ENCODE results near the gene SCN2B.
A peak's percentile ranks its signal among the peaks of the same experiment; 100 is the strongest.

The SCN2B gene

DNA sequence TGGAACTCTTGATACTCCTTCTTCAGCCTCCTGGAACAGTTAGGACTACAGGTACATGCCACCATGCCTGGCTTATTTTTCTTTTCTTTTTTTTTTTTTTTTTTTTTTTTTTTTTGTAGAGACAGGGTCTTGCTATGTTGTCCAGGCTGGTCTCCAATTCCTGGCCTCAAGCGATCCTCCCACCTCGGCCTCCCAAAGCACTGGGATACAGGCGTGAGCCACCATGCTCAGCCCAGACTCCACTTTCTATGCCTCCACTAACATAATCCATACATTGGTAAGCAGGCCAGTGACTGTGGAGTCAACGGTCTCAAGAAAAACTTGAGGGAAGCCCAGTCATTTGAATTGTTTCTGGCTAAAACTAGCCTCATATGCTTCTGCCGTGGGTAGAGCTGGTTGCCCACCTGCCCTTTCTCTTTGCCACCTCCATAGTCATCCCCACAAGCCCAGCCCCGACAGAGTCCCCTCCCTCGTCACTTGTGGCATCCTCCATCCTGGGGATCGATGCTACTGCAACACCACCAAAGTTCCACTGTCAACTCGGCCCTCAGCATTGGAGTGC, 2.4 kb downstream of the SCN2B start:
- no peak for DNase-seq (ENCODE audit: low spot score)

DNA sequence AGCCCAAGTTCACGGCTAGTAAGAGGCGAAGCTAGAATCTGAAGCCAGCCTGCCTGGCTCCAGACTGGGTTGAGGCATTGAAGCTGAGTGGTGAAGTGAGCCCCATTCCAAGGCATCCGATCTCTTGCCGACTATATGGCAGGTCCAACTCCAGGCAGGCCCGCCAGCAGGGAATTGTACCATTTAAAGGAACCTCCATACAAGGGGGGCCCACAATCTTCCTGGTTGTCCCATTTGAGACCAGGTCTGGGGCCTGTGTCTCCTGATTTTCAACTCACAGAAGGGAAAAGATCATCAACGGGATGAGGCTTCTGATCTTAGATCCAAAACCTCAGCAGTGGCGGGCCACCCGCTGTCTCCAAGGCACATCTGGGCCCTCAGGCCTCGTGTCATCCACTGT, 4.1 kb downstream of the SCN2B start:
- no peak for DNase-seq (ENCODE audit: low spot score)

DNA sequence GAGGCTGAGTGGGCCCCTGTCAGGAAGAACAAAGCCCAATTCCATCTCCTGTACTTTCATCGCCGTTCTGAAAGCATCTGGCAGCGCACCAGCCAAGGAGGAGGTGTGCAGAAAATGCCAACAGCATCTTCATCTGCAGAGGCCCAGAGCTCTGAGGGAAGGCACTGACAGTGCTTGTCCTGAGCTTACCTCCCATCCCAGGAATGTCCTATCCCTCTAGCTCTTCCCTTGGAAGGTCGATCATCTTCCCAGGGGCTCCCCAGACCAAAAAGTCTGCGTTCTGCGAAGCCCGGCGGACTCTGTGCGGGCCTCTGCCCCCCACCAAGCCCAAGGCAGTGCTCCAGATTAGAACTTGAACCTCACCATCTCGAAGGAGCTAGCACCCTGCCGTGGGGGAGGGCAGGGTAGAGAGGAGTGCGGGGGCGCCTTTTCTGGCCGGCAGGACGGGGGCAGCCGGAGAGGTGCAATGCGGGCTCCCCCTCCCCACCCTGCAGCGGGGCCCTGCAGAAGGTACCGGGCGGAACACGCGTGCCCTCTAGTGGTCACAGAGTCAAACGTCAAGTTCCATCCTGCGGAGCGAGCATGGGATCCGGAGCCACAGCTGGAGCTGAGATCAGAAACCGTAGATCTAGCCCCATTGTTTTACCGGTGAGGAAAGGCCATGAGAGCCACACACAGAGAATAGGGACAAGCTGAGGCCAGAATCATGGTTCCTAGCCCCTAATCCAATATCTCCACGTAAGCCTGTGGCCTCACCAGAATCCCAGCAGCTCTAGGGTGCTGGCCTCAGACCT, 5.0 kb downstream of the SCN2B start:
- peak; percentile 89 for DNase-seq (ENCODE audit: low spot score)

DNA sequence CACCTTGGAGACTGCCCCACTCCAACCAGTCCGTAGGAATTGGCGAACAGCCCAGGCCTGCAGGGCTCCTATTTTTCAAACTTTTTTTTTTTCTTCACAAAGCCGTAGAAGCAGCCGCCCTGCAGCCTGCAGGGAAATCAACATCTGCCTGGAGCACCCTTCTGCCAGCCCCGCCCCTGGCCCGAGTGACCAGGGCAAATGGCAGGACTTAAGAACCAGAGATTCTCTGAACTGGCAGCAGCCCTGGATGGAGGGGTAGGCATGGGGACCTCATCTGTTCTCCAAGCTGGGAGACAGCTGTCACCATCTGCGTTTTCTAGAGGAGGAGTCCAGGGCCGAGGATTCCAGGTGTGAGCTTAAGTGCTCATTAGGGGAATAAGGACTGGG, 5.6 kb downstream of the SCN2B start:
- DNase-seq (ENCODE audit: low spot score) = no peak

DNA sequence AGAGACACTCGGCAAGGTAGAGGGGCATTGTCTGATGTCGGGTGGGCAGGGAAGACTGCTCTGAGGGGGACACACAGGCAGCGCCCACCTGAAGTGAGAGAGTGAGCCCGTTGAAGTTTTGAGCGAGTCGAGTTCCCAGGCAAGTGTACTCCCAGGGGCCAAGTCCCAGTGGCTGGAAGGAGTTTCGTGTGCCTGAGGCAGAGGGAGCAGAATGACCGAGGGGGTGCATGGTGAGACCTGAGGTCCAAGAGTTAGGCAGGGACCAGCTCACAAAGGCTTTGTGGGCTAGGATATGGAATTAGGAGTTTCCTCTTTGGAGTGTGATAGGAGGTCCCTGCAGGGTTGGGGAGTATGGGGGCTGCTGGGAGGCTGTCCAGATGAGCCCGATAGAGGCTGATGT, 6.2 kb downstream of the SCN2B start:
- DNase-seq (ENCODE audit: low spot score) = no peak

DNA sequence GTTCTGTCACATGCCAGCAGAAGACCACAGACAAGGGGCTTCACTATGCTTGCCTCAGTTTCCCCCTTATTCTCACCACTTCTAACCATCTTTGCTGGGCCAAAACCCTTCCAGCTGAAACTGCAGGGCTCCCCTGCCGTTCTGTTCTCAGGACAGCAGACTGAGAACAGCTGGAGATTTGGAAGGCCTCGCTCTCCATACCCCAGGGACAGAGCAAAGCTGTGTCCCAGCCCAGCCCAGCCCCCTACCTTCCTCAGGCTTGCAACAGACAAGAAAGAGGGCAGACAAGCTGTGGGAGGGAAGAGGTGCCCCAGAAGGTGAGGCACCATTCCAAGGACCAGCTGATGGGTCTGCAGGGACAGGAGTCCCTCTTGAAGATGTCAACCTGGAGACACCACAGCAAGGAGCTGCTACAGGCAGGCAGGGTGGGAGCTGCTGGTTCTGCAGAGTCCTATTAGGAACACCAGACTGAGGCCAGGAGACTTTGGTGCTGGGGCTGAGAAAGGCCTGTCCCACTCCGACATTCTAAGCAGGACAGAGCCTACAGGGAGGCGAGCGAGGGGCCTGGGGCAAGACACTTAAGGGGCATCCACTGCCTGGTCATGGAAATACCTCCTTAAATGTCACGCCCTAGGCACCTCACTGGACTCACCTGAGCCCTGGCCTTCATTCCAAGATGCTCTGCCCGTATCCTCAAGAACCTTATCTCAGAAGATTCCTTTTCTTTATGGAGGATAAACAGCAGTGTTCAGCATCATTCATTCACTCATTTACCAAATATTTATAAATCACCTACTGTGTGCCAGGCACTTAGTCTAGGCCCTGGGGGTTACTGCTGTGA, 6.9 kb downstream of the SCN2B start:
- no peak for DNase-seq (ENCODE audit: low spot score)

DNA sequence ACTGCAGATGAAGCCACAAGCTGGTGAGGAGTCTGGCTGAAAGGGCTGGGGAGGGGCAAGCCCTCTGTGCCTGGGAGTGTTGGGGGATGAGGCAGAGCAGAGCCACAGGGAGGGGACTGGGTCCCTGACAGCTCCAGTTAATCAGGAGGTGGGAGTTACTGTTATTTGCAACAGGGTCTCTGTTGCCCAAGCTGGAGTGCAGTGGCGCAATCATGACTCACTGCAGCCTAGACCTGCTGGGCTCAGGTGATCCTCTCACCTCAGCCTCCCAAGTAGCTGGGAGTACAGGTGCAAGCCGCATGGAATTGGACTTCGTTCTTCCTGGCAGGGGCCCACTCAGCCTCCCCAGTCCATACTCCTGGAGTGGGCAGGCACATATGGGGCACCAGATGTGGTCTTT, 7.7 kb downstream of the SCN2B start:
- DNase-seq (ENCODE audit: low spot score) = no peak

DNA sequence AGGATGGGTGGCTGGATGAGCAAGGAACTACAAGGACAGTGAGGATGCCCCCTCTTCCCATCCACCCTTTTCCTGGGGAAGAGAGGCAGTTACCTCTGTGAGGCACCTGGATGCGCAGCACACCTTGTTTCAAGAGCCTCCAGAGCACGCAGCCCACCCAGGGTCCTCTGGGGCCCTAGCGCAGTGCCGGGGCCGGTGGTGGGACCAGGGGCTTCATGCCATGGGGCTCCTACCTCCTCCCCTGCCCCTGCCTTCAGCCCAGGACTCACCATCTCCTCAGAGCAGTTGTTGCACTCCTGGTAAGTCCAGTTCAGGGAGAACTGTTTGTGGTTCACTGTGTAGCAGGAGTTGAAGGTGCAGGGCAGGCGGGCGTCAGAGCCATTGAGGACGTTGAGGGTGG, 8.1 kb downstream of the SCN2B start:
- DNase-seq (ENCODE audit: low spot score) = no peak

DNA sequence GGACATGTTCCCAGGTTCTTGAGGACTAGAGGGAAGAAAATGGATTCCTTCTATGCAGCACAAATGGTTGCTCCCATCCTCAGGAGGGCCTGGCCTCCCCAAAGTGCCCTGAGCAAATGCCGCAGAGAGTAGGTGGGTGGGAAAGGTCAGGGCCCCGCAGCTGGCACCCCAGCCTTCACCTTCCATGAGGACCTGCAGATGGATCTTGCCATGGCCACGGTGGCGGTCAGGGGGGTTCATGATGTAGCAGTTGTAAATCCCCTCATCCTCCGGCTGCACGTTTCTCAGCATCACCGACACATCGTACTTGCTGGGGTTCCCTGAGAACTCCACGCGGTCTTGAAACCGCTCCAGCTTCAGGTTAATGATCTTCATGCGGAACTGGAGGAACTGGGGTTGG, 8.5 kb downstream of the SCN2B start:
- DNase-seq (ENCODE audit: low spot score) = no peak

DNA sequence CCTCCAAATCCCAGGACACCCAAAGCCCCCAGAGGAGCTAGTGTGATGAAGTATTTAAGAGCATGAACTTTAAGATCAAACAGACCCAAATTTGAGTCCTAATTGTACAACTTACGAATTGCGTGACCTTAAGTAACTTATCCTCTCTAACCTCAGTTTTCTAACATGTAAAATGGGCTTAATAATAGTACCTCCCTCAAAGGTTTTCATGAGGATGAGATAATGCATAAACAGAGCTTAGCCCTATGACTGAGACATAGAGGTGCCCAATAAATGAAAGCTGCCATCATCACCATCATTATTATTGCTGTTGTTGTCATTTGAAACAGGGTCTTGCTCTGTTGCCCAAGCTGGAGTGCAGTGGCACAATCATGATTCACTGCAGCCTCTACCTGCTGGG, 9.2 kb downstream of the SCN2B start:
- no peak for DNase-seq (ENCODE audit: low spot score)

DNA sequence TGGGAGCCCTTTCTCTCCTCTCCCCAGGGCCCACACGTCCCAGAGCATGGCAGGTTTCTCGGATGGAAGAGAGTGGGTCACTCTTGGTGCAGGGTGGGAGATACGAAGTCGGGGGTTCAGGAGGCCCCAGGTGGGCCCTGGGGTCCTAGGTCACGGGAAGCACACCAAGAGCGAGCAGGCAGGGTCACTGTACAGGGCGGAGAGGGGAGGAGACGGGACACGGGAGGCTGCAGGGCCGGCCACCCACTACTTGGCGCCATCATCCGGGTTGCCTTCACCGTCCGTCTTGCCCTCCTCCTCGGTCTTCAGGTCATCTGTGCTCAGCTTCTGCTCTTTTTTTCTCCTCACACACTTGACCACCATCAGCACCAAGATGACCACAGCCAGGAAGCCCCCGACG, 9.8 kb downstream of the SCN2B start:
- DNase-seq (ENCODE audit: low spot score) = no peak

DNA sequence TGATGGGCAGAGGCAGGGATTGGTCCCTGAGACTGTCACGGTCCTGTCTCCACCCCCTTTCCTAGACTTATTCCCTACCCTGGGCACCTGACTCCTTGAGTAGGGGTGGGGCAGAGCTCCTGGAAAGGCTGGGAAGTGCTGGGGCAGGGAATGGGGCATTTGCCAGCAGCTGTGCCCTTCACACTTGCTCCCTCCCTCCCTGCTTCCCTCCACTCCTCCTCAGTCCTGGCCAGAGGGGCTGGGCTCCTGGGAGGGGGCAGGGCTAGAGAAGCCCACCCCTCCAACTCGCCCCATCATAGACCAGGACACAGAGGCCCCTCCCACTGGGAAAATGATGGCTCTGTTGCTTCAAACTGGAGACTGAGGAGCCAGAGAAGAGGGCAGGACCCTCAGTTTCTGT, 11.6 kb downstream of the SCN2B start:
- DNase-seq (ENCODE audit: low spot score) = no peak

DNA sequence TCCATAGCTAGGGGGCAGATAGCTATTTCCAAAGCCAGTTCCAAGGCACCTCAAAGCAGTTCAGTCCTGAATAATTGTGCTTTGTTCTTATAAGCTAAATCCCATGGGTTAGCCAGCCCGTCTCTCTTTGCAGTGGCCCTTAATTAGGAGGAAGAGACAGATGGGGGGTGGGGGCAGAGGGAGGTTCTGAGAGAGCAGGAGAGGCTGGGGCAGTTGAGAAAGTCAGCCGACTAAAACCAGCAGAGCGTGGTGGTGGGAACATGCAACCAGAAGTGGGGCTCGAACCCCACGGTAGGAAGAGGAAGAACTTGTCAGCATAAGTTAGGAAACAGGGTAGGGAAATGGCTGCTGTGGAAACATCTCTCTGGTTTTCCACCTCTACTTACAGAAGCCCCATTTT, 12.9 kb downstream of the SCN2B start:
- DNase-seq (ENCODE audit: low spot score) = no peak

DNA sequence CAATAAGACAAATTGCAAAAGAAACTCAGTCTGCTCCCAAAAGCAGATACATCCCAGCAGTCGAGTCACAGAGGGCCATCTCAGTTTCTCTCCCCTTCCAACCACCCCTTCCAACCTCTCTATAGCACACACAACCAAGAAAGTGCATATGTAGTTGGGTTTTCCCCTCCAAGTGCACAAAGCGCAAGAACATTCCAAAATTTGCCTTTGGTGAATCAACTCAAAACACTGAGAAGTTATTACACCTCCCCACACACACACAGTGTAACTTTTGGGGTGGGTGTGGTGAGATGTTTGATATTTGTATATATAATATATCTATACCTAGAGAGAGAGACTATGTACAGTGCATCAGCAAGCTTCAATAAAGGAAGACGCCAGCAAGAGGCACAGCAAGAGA, 13.6 kb downstream of the SCN2B start:
- no peak for DNase-seq (ENCODE audit: low spot score)

DNA sequence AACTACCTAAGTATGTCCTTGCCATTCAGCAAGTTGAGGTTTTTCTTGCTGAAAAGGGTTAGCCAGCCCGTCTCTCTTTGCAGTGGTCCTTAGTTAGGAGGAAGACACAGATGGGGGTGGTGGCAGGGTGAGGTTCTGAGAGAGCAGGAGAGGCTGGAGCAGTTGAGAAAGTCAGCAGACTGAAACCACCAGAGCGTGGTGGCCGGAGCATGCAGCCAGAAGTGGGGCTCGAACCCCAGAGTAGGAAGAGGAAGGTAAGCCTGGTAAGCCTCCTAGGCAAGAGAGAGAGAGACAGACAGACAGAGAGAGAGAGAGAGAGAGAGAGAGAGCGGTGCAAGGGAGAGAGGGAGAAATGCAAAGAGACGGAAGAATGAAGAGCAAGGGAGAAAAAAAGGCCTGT, 14.7 kb downstream of the SCN2B start:
- no peak for DNase-seq (ENCODE audit: low spot score)

DNA sequence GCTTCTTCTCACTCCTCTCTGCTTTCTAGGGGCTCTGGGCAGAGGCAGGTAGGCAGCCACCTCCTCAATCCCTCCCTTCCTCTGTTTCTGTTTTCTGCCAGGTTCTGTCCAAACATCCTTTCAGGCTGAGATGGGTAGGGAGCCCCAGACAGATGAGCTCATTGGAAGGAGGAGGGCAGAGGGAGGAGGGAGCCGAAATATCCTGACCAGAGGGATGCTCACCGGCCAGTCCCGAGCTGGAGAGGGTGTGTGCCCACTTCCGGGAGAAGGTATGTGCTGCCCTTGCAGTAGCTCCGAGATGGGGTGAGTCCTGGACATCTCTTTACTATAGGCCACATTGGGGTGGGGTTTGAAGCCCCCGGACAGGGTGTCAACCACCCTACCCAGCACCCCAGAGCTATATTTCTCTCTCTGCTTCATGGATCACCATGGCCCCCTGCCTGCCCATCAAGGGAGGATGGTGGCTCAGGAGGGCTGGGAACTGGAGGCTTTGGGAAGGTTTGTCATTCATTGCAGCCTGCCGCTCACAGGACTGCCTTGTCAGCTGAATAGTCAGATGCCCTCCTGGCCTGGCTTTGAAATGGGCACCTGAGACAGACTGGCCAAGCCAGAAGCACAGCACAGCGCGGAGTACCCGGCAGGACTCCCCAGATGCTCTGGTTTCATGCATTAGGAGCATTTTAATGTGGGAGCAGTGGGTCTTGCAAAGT, 19.1 kb downstream of the SCN2B start:
- DNase-seq (ENCODE audit: low spot score) = no peak

DNA sequence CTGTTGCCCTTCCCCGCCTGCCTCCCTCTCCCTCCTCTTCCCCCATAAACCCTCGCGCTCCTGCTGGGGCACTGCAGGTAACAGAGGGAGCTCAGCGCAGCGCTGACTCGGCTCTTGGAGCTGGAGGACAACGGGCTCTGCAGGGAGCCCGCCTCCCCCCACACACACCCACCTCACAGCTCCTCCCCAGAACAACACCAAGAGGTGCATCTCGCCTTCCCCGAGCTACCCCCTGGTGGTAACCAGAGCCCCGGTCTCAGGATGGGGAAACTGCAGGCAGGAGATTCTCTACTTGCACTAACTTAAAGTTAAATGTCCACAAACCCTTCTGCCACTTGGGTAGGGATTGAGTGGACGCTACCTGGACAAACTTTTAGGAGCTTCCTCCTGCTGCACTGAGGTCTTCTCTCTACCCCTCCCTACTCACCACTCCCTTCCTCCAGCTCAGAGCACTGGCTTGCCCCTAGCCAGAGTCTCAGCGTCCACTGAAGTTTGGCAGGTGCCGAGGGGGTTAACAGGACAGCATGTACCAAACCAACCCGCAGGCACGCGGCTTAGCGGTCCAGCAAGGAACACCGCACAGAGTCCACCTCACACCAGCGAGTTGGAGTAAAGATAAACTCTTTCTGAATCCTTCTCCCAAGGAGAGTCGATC, 19.8 kb downstream of the SCN2B start:
- peak; percentile 49 for DNase-seq (ENCODE audit: low spot score)

DNA sequence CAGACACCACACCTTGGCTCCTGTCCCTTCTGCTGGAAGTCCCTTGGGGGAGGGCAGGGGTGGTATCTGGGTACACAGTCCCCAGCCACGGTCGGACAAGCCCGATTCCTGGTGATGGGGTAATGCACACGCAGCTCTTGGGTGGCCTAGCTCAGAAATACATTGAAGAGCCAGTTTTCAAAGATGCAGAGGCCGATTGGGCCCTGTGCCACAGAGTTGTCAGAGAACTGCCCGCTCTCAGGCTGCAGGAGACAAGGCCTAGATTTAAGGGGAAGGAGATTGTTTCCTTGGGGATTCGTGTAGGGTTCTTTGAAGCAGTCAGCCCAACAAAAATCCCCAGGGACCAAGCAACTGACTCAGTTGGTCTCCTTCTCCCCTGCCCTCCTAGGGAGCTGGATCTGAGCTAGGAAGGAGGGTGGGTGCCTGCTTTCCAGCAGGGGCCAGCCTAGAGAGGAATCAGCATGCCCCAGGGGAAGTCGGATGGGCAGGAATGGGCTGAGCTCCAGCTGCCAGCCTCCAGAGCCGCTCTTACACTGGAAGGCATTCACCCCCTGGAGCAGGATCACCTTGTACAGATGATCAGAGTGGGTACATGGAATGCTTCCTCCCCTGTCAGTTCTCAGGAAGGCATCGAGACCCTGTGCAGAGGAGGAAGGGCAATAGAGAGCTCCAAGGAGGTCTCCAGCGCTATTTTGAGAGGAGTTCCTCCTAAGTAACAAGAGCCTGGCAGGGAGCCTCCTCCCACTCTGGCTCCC, 20.5 kb downstream of the SCN2B start:
- no peak for DNase-seq (ENCODE audit: low spot score)

DNA sequence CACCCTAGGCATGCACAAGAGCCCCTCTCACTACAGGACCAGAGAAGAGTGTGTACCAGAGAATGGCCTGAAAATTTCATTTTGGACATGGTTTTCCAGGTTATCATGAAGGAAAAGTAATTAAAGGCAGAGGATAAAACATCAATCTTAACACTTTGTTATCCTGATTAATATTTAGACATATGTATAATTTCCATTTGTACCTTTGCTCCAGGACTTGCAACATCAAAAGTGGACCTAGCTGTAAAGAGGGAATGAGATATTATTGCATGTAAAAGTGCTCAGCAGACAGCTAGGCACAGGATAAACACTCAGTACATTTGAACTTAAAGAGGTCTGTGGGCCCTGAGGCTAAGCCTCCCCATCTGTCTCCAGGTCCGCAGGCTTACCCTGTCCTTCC, 21.8 kb downstream of the SCN2B start:
- DNase-seq (ENCODE audit: low spot score) = no peak

DNA sequence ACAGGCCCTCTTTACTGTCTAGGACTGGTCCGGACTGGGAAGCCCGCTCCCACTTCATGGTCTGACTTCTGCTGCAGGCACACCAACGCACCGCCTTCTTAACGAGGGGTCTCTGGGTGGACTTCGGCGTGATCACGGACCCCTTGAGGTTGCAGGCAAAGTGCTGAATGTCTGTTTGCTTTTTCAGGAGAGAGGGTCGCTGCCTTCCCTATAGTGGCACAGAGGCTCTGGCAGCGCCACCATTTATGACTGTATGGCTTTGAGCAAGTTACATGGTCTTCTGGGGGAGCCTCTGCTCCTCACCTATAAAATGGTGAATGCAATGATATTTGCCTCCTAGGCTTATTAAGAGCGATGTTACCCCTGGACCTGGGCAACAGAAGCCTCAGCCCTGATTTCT, 22.5 kb downstream of the SCN2B start:
- no peak for DNase-seq (ENCODE audit: low spot score)

DNA sequence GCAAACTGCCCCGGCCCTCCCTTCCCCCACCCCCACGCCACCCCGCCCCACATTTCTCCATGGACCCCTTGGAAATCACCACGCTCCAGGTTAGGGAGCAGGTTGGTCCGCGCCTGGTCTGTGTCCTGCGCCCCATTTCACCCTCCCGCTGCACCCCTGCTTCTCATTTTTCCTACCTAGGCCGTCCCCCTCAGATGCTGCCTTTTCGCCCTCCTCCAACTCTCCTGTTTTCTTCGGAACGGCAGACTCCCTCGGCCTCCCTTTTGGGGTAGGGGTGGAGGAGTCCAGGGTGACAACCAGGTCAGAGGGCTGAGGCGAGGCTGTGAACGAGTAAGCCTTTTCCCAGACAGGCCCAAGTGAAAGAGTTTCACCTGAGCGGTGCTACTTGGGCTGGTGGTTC, 22.9 kb downstream of the SCN2B start:
- no peak for DNase-seq (ENCODE audit: low spot score)

Measured in HuH-7.5 (cell line).